Activated T-cell treated with anti-CD3 and anti-CD28 coated beads, Interleukin-2, amount 50 U/mL, for 4 hours (primary cell): Measurements from ENCODE around the gene LEMD2. TPM values are rescaled to one million over a fixed set of nuclear protein-coding genes. Genes with fewer than 3 reads are reported as not detected.

Experiments used
- ATAC-seq, 2 donors: fragments of 200-7000 bp; cut with Tn5 transposase; one replicate each; pipeline ENCODE4 v1.10.0; 2021
- DNase-seq: peaks from one replicate; pipeline ENCODE4 v3.0.0-alpha.2; 2020
- H3K27me3 Mint-ChIP-seq: one replicate; pipeline ENCODE4 v1.8.0; 2021; ENCODE audit warnings: low read depth, mixed read lengths
- H3K36me3 Mint-ChIP-seq: one replicate; pipeline ENCODE4 v1.8.0; 2022; ENCODE audit warnings: mixed read lengths; ENCODE audit not compliant: insufficient read depth
- H3K4me1 Mint-ChIP-seq: one replicate; pipeline ENCODE4 v1.8.0; 2021; ENCODE audit warnings: low read depth, mixed read lengths
- H3K4me3 Mint-ChIP-seq: one replicate; pipeline ENCODE4 v1.8.0; 2021; ENCODE audit warnings: mild to moderate bottlenecking, moderate library complexity, mixed read lengths
- H3K9me3 Mint-ChIP-seq: one replicate; pipeline ENCODE4 v1.8.0; 2021; ENCODE audit warnings: mixed read lengths
- total RNA-seq, 3 donors: library from RNA; stranded (reverse); gene quantifications; one replicate each; pipeline ENCODE4 v1.2.1, GENCODE V29; 2021

LEMD2 gene
- total RNA-seq, 3 donors from 2014 or later = 44.4 to 51.8 (median 49.5) TPM

- ATAC-seq = no peak
- H3K27me3 Mint-ChIP-seq = peaks cover 3% of the 10 kb centered on the region
- H3K9me3 Mint-ChIP-seq = no peaks in the 10 kb centered on the region
Observed at GRCh38 chr6:33791620-33792019, 2.7 kb upstream of the LEMD2 start.

GRCh38 chr6:33790910-33791309, 2.0 kb upstream of the LEMD2 start:
- no peaks in the 10 kb centered on the region for H3K27me3 Mint-ChIP-seq
- no peak overlapping the region for H3K4me3 Mint-ChIP-seq
- H3K36me3 Mint-ChIP-seq = peaks cover 4% of the 10 kb centered on the region
- ATAC-seq (no peak), DNase-seq (no peak)
- no peaks in the 10 kb centered on the region for H3K9me3 Mint-ChIP-seq
- peaks cover 29% of the 10 kb centered on the region for H3K4me1 Mint-ChIP-seq

More at GRCh38 chr6:33791620-33792019, 2.7 kb upstream of the LEMD2 start:
- no peak overlapping the region for H3K4me3 Mint-ChIP-seq
- no peak for DNase-seq
- peaks cover 22% of the 10 kb centered on the region for H3K4me1 Mint-ChIP-seq
- H3K36me3 Mint-ChIP-seq = no peaks in the 10 kb centered on the region

- Mint-ChIP-seq H3K27me3 (no peaks in the 10 kb centered on the region), H3K9me3 (no peaks in the 10 kb centered on the region), H3K36me3 (peaks cover 5% of the 10 kb centered on the region), H3K4me3 (peak overlapping the region; percentile 25), H3K4me1 (peaks cover 34% of the 10 kb centered on the region)
- DNase-seq = no peak
- no peak for ATAC-seq
Observed at GRCh38 chr6:33790379-33790778, 1.4 kb upstream of the LEMD2 start.

- no peaks in the 10 kb centered on the region for H3K9me3 Mint-ChIP-seq
- peaks cover 43% of the 10 kb centered on the region for H3K4me1 Mint-ChIP-seq
- ATAC-seq (no peak), DNase-seq (no peak)
- H3K4me3 Mint-ChIP-seq = peak overlapping the region; percentile 78
- H3K36me3 Mint-ChIP-seq = peaks cover 12% of the 10 kb centered on the region
- no peaks in the 10 kb centered on the region for H3K27me3 Mint-ChIP-seq
Observed at GRCh38 chr6:33789550-33789895, 593 bp upstream of the LEMD2 start.

GRCh38 chr6:33787954-33788693, 806 bp downstream of the LEMD2 start:
- H3K9me3 Mint-ChIP-seq = no peaks in the 10 kb centered on the region
- H3K27me3 Mint-ChIP-seq = no peaks in the 10 kb centered on the region
- peak; percentile 55 to 64 for ATAC-seq
- H3K4me1 Mint-ChIP-seq = peaks cover 53% of the 10 kb centered on the region
- DNase-seq = peak; percentile 23
- H3K4me3 Mint-ChIP-seq = peak overlapping the region; percentile 98
- peaks cover 23% of the 10 kb centered on the region for H3K36me3 Mint-ChIP-seq

- peak in 1 of 2 donors; percentile 18 for ATAC-seq
- Mint-ChIP-seq H3K4me3 (peak overlapping the region; percentile 98), H3K27me3 (no peaks in the 10 kb centered on the region), H3K9me3 (no peaks in the 10 kb centered on the region), H3K4me1 (peaks cover 53% of the 10 kb centered on the region), H3K36me3 (peaks cover 28% of the 10 kb centered on the region)
- DNase-seq = no peak
Observed at GRCh38 chr6:33787346-33787953, 1.5 kb downstream of the LEMD2 start.

GRCh38 chr6:33786736-33787135, 2.2 kb downstream of the LEMD2 start:
- no peaks in the 10 kb centered on the region for H3K9me3 Mint-ChIP-seq
- peaks cover 33% of the 10 kb centered on the region for H3K36me3 Mint-ChIP-seq
- no peaks in the 10 kb centered on the region for H3K27me3 Mint-ChIP-seq
- peaks cover 57% of the 10 kb centered on the region for H3K4me1 Mint-ChIP-seq
- DNase-seq (no peak), ATAC-seq (no peak)
- H3K4me3 Mint-ChIP-seq = peak overlapping the region; percentile 98

GRCh38 chr6:33785778-33786177, 3.2 kb downstream of the LEMD2 start:
- no peak for ATAC-seq
- peak overlapping the region; percentile 59 for H3K4me3 Mint-ChIP-seq
- H3K4me1 Mint-ChIP-seq = peaks cover 57% of the 10 kb centered on the region
- H3K36me3 Mint-ChIP-seq = peaks cover 37% of the 10 kb centered on the region
- no peaks in the 10 kb centered on the region for H3K27me3 Mint-ChIP-seq
- H3K9me3 Mint-ChIP-seq = no peaks in the 10 kb centered on the region
- no peak for DNase-seq

- DNase-seq = no peak
- Mint-ChIP-seq H3K9me3 (no peaks in the 10 kb centered on the region), H3K4me3 (peak overlapping the region; percentile 26), H3K4me1 (peaks cover 60% of the 10 kb centered on the region), H3K36me3 (peaks cover 39% of the 10 kb centered on the region), H3K27me3 (no peaks in the 10 kb centered on the region)
- ATAC-seq = no peak
Observed at GRCh38 chr6:33784787-33785186, 4.1 kb downstream of the LEMD2 start.

- Mint-ChIP-seq H3K36me3 (peaks cover 46% of the 10 kb centered on the region), H3K4me3 (no peak overlapping the region), H3K27me3 (no peaks in the 10 kb centered on the region), H3K9me3 (no peaks in the 10 kb centered on the region), H3K4me1 (peaks cover 53% of the 10 kb centered on the region)
- no peak for DNase-seq
- ATAC-seq = no peak
Observed at GRCh38 chr6:33783781-33784520, 5.0 kb downstream of the LEMD2 start.

- peaks cover 48% of the 10 kb centered on the region for H3K4me1 Mint-ChIP-seq
- DNase-seq = no peak
Observed at GRCh38 chr6:33782561-33782960, 6.4 kb downstream of the LEMD2 start.

GRCh38 chr6:33781131-33781975, 7.6 kb downstream of the LEMD2 start:
- H3K4me3 Mint-ChIP-seq = no peak overlapping the region
- H3K27me3 Mint-ChIP-seq = no peaks in the 10 kb centered on the region
- H3K36me3 Mint-ChIP-seq = peaks cover 56% of the 10 kb centered on the region
- H3K4me1 Mint-ChIP-seq = peaks cover 36% of the 10 kb centered on the region
- no peaks in the 10 kb centered on the region for H3K9me3 Mint-ChIP-seq
- DNase-seq (no peak), ATAC-seq (no peak)

More at GRCh38 chr6:33782561-33782960, 6.4 kb downstream of the LEMD2 start:
- H3K36me3 Mint-ChIP-seq = peaks cover 50% of the 10 kb centered on the region
- no peaks in the 10 kb centered on the region for H3K9me3 Mint-ChIP-seq
- no peak for ATAC-seq
- no peak overlapping the region for H3K4me3 Mint-ChIP-seq
- no peaks in the 10 kb centered on the region for H3K27me3 Mint-ChIP-seq

- H3K9me3 Mint-ChIP-seq = no peaks in the 10 kb centered on the region
- no peak for DNase-seq
- no peak overlapping the region for H3K4me3 Mint-ChIP-seq
- H3K27me3 Mint-ChIP-seq = no peaks in the 10 kb centered on the region
- peaks cover 21% of the 10 kb centered on the region for H3K4me1 Mint-ChIP-seq
- no peak for ATAC-seq
- H3K36me3 Mint-ChIP-seq = peaks cover 58% of the 10 kb centered on the region
Observed at GRCh38 chr6:33779895-33780294, 9.0 kb downstream of the LEMD2 start.

GRCh38 chr6:33779290-33779689, 9.6 kb downstream of the LEMD2 start:
- H3K27me3 Mint-ChIP-seq = no peaks in the 10 kb centered on the region
- no peak for ATAC-seq

More at GRCh38 chr6:33779290-33779689, 9.6 kb downstream of the LEMD2 start:
- no peaks in the 10 kb centered on the region for H3K9me3 Mint-ChIP-seq
- H3K36me3 Mint-ChIP-seq = peaks cover 54% of the 10 kb centered on the region
- no peak overlapping the region for H3K4me3 Mint-ChIP-seq
- DNase-seq = no peak
- H3K4me1 Mint-ChIP-seq = peaks cover 16% of the 10 kb centered on the region
